Smooth muscle cell (in vitro differentiated cells): Measurements from ENCODE around the gene TRPC4. TPM values are rescaled to one million over a fixed set of nuclear protein-coding genes. Genes with fewer than 3 reads are reported as not detected.
A peak's percentile ranks its signal among the peaks of the same experiment; 100 is the strongest.

Experiments used
- DNase-seq: peaks from one replicate; lab custom pipeline; 2025; ENCODE audit not compliant: unreplicated experiment; lab: John Stamatoyannopoulos, UW
- H2AFZ ChIP-seq: fragments of 200-600 bp; sonication (generic); 2 replicates; pipeline ENCODE4 v1.6.0; 2016; ENCODE audit warnings: antibody characterized with exemption, low read depth, mild to moderate bottlenecking
- H3F3A ChIP-seq: fragments of 200-600 bp; sonication (generic); 2 replicates; pipeline ENCODE4 v1.6.0; 2017; ENCODE audit warnings: antibody characterized with exemption, low read depth
- H3K27ac ChIP-seq: fragments of 200-600 bp; sonication (generic); 2 replicates; pipeline ENCODE4 v1.5.1; 2016; ENCODE audit warnings: low read depth, mild to moderate bottlenecking
- H3K27me3 ChIP-seq: fragments of 200-600 bp; sonication (generic); 2 replicates; pipeline ENCODE4 v1.6.1; 2016; ENCODE audit warnings: low read depth, mild to moderate bottlenecking
- H3K36me3 ChIP-seq: fragments of 200-600 bp; sonication (generic); 2 replicates; pipeline ENCODE4 v1.5.1; 2016; ENCODE audit warnings: low read depth
- H3K4me1 ChIP-seq: fragments of 200-600 bp; sonication (generic); 2 replicates; pipeline ENCODE4 v1.5.1; 2016; ENCODE audit warnings: low read depth
- H3K4me2 ChIP-seq: fragments of 200-600 bp; sonication (generic); 2 replicates; pipeline ENCODE4 v1.6.0; 2016; ENCODE audit warnings: mild to moderate bottlenecking
- H3K4me3 ChIP-seq: fragments of 200-600 bp; sonication (generic); 2 replicates; pipeline ENCODE4 v1.5.1; 2016; ENCODE audit warnings: mild to moderate bottlenecking
- H3K79me2 ChIP-seq: fragments of 200-600 bp; sonication (generic); 2 replicates; pipeline ENCODE4 v1.6.0; 2016; ENCODE audit warnings: low read depth, mild to moderate bottlenecking
- H3K9ac ChIP-seq: fragments of 200-600 bp; sonication (generic); 2 replicates; pipeline ENCODE4 v1.6.0; 2016; ENCODE audit warnings: low read depth
- H3K9me3 ChIP-seq: fragments of 200-600 bp; sonication (generic); replicated peaks from 2 replicates; pipeline ENCODE4 v1.5.1; 2016; ENCODE audit warnings: low read depth
- H4K20me1 ChIP-seq: fragments of 200-600 bp; sonication (generic); 2 replicates; pipeline ENCODE4 v1.6.0; 2016; ENCODE audit warnings: low read depth
- CTCF ChIP-seq: fragments of 200-600 bp; sonication (generic); IDR thresholded peaks from 2 replicates; pipeline ENCODE4 v1.5.1; 2017; ENCODE audit warnings: borderline replicate concordance, mild to moderate bottlenecking, antibody characterized with exemption; ENCODE audit not compliant: insufficient read depth, poor library complexity, severe bottlenecking
- WGBS: methylation state at CpG from one replicate; pipeline ENCODE4 v1.1.7; 2016; ENCODE audit warnings: low lambda C conversion rate; 5-methylcytosine and 5-hydroxymethylcytosine counted together
- polyA plus RNA-seq: library from polyadenylated mRNA; unstranded; fragments of >200 nt; fragmentation: Nextera tagmentation; extraction: Ambion mirVana; gene quantifications from 2 replicates; pipeline ENCODE4 v1.2.1, GENCODE V29; 2016
- total RNA-seq: library from RNA; depleted of rRNA; stranded (reverse); fragments of >200 nt; gene quantifications from 2 replicates; pipeline ENCODE4 v1.2.3, GENCODE V29; 2014

The TRPC4 gene
- total and polyA plus RNA-seq, 2 experiments from 2014 or later: 0.09 TPM; not detected in 1

GRCh38 chr13:37707739-37708500, 161.7 kb downstream of the TRPC4 start:
- TF ChIP-seq CTCF: no peak
- H3K79me2 ChIP-seq: no peaks in the 10 kb centered on the region
- no peaks in the 10 kb centered on the region for H3F3A ChIP-seq
- no peak overlapping the region for H3K4me3 ChIP-seq
- no peaks in the 10 kb centered on the region for H3K27me3 ChIP-seq
- H3K27ac ChIP-seq: peak overlapping the region; percentile 11
- no peak overlapping the region for H3K9ac ChIP-seq
- no peaks in the 10 kb centered on the region for H4K20me1 ChIP-seq
- 78% methylated on average over 2 of the region's 2 CpGs for WGBS
- no peaks in the 10 kb centered on the region for H3K4me1 ChIP-seq
- DNase-seq: no peak
- H3K9me3 ChIP-seq: no peaks in the 10 kb centered on the region
- peak overlapping the region; percentile 43 for H2AFZ ChIP-seq
- no peaks in the 10 kb centered on the region for H3K36me3 ChIP-seq
- H3K4me2 ChIP-seq: no peak overlapping the region

- Histone ChIP-seq H3K36me3 (no peaks in the 10 kb centered on the region), H3K79me2 (no peaks in the 10 kb centered on the region), H2AFZ (no peak overlapping the region), H3K27me3 (no peaks in the 10 kb centered on the region), H3K4me3 (no peak overlapping the region), H3K9ac (no peak overlapping the region), H3K27ac (no peak overlapping the region), H3K4me1 (peaks cover under 1% of the 10 kb centered on the region), H3K4me2 (no peak overlapping the region), H3K9me3 (no peaks in the 10 kb centered on the region), H3F3A (no peaks in the 10 kb centered on the region), H4K20me1 (no peaks in the 10 kb centered on the region)
- TF ChIP-seq CTCF: no peak
- DNase-seq: no peak
- 52% methylated on average over 2 of the region's 2 CpGs for WGBS
Measured at GRCh38 chr13:37706041-37706440, 163.5 kb downstream of the TRPC4 start.

DNA sequence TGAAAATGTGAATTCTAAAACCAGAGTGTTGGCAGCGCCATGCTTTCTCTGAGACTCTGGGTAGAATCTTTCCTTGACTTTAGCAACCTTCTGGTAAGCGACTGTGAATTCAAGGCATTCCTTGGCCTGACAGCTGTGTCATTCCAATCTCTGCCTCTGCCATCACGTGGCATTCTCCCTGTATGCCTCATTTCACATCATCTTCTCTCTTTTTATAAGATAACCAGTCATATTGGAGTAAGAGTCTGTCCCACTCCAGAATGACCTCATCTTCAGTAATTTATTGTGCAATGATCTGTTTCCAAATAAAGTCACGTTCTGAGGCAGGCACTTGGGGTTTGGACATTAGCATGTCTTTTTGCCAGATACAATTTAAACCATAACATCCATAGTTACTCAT, 167.6 kb downstream of the TRPC4 start:
- no peaks in the 10 kb centered on the region for H3K79me2 ChIP-seq
- H3K4me3 ChIP-seq: no peak overlapping the region
- no peak overlapping the region for H3K9ac ChIP-seq
- H4K20me1 ChIP-seq: no peaks in the 10 kb centered on the region
- no peaks in the 10 kb centered on the region for H3K9me3 ChIP-seq
- DNase-seq: no peak
- peak overlapping the region; percentile 69 for H3K27ac ChIP-seq
- no peak for TF ChIP-seq CTCF
- no peaks in the 10 kb centered on the region for H3F3A ChIP-seq
- H3K36me3 ChIP-seq: no peaks in the 10 kb centered on the region
- H3K27me3 ChIP-seq: no peaks in the 10 kb centered on the region
- peaks cover 7% of the 10 kb centered on the region for H3K4me1 ChIP-seq
- WGBS: 25% methylated on average over 4 of the region's 4 CpGs
- peak overlapping the region; percentile 54 for H3K4me2 ChIP-seq
- no peak overlapping the region for H2AFZ ChIP-seq

DNA sequence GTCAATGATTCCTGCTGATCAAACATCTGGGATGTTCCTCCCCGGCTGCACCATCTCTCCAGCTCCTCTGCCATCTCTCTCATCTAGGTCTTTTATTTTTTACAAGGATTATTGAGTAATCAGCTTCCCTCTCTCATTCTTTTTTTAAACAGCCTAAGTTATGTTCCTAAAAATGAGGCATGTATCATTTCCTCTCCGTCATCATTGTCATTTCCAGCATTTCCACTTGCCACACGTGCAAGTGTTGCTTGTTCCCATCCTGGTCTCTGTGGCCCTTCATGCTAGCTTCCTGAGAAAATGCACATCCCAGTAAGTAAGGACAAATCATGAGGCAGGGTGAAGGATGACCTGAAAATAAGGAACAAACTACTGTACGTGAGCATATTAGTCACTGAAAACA, 168.3 kb downstream of the TRPC4 start:
- no peak for TF ChIP-seq CTCF
- H3K4me1 ChIP-seq: peaks cover 7% of the 10 kb centered on the region
- no peaks in the 10 kb centered on the region for H3K9me3 ChIP-seq
- H3F3A ChIP-seq: no peaks in the 10 kb centered on the region
- no peak for DNase-seq
- no peaks in the 10 kb centered on the region for H3K27me3 ChIP-seq
- peak overlapping the region; percentile 69 for H3K27ac ChIP-seq
- H3K4me2 ChIP-seq: peak overlapping the region; percentile 54
- 77% methylated on average over 4 of the region's 4 CpGs for WGBS
- H2AFZ ChIP-seq: no peak overlapping the region
- H3K79me2 ChIP-seq: no peaks in the 10 kb centered on the region
- H3K9ac ChIP-seq: no peak overlapping the region
- no peak overlapping the region for H3K4me3 ChIP-seq
- no peaks in the 10 kb centered on the region for H4K20me1 ChIP-seq
- H3K36me3 ChIP-seq: no peaks in the 10 kb centered on the region
